H9 (cell line): ENCODE data around the gene NXN. TPM values are rescaled to one million over a fixed set of nuclear protein-coding genes. Genes with fewer than 3 reads are reported as not detected.

Experiments used
- DNase-seq: peaks from one replicate; pipeline ENCODE4 v3.0.0-alpha.2; 2017
- H2AFZ ChIP-seq: one replicate; pipeline ENCODE4 v1.6.1; 2013; ENCODE audit warnings: mild to moderate bottlenecking, low read length, control low read depth, moderate library complexity
- H2AK5ac ChIP-seq: 2 replicates; pipeline ENCODE4 v1.6.1; 2013; ENCODE audit warnings: low read length, control low read depth, mixed read lengths; ENCODE audit not compliant: insufficient read length
- H2BK120ac ChIP-seq: one replicate; pipeline ENCODE4 v1.6.1; 2013; ENCODE audit warnings: low read depth, mild to moderate bottlenecking, low read length, control low read depth, inconsistent platforms; ENCODE audit not compliant: poor library complexity, severe bottlenecking
- H2BK12ac ChIP-seq: 2 replicates; pipeline ENCODE4 v1.6.1; 2013; ENCODE audit warnings: low read length, control low read depth, mixed read lengths, low read depth; ENCODE audit not compliant: insufficient read length
- H2BK15ac ChIP-seq: 2 replicates; pipeline ENCODE4 v1.6.1; 2013; ENCODE audit warnings: low read depth, low read length, control low read depth
- H2BK20ac ChIP-seq: one replicate; pipeline ENCODE4 v1.6.1; 2013; ENCODE audit warnings: low read depth, mild to moderate bottlenecking, low read length, control low read depth, inconsistent platforms; ENCODE audit not compliant: poor library complexity, severe bottlenecking
- H2BK5ac ChIP-seq: 2 replicates; pipeline ENCODE4 v1.6.1; 2013; ENCODE audit warnings: low read length, control low read depth, mixed read lengths; ENCODE audit not compliant: insufficient read length
- H3K14ac ChIP-seq: 2 replicates; pipeline ENCODE4 v1.6.1; 2013; ENCODE audit warnings: low read length, control low read depth; ENCODE audit not compliant: insufficient read depth
- H3K18ac ChIP-seq: 2 replicates; pipeline ENCODE4 v1.6.1; 2013; ENCODE audit warnings: low read depth, mild to moderate bottlenecking, mixed read lengths, low read length, control low read depth; ENCODE audit not compliant: insufficient read length
- H3K23ac ChIP-seq: 2 replicates; pipeline ENCODE4 v1.6.1; 2013; ENCODE audit warnings: low read length, control low read depth, mixed read lengths, low read depth; ENCODE audit not compliant: insufficient read length
- H3K23me2 ChIP-seq: 2 replicates; pipeline ENCODE4 v1.6.1; 2013; ENCODE audit warnings: low read depth, mild to moderate bottlenecking, mixed read lengths, low read length, control low read depth; ENCODE audit not compliant: insufficient read length, poor library complexity, severe bottlenecking
- H3K27ac ChIP-seq: 2 replicates; pipeline ENCODE4 v1.5.1; 2013; ENCODE audit warnings: low read length, control low read depth, mixed read lengths, low read depth; ENCODE audit not compliant: insufficient read length
- H3K27me3 ChIP-seq: 2 replicates; pipeline ENCODE4 v1.6.1; 2013; ENCODE audit warnings: low read length, control low read depth, inconsistent platforms; ENCODE audit not compliant: insufficient read depth
- H3K4ac ChIP-seq: 2 replicates; pipeline ENCODE4 v1.6.1; 2013; ENCODE audit warnings: low read depth, mild to moderate bottlenecking, control low read depth, inconsistent platforms, low read length, moderate library complexity
- H3K4me1 ChIP-seq: 2 replicates; pipeline ENCODE4 v1.6.1; 2013; ENCODE audit warnings: low read length, control low read depth, inconsistent platforms; ENCODE audit not compliant: insufficient read depth
- H3K4me2 ChIP-seq: 2 replicates; pipeline ENCODE4 v1.6.1; 2013; ENCODE audit warnings: low read length, control low read depth, mixed read lengths; ENCODE audit not compliant: insufficient read length, insufficient read depth
- H3K56ac ChIP-seq: 2 replicates; pipeline ENCODE4 v1.6.1; 2013; ENCODE audit warnings: low read depth, mild to moderate bottlenecking, mixed read lengths, low read length, control low read depth; ENCODE audit not compliant: insufficient read length
- H3K79me1 ChIP-seq: 2 replicates; pipeline ENCODE4 v1.6.1; 2013; ENCODE audit warnings: low read depth, mild to moderate bottlenecking, moderate library complexity, low read length, control low read depth, inconsistent platforms; ENCODE audit not compliant: insufficient read depth, poor library complexity, severe bottlenecking
- H3K79me2 ChIP-seq: 2 replicates; pipeline ENCODE4 v1.6.1; 2013; ENCODE audit warnings: low read length, control low read depth, inconsistent platforms; ENCODE audit not compliant: insufficient read depth
- H3K9ac ChIP-seq: 2 replicates; pipeline ENCODE4 v1.6.1; 2013; ENCODE audit warnings: low read length, control low read depth, mixed read lengths; ENCODE audit not compliant: insufficient read length; ENCODE audit errors: extremely low read depth
- H3K9me3 ChIP-seq: one replicate; pipeline ENCODE4 v1.6.1; 2013; ENCODE audit warnings: low read depth, low read length, inconsistent platforms; ENCODE audit not compliant: control insufficient read depth
- H3T11ph ChIP-seq: one replicate; pipeline ENCODE4 v1.6.1; 2013; ENCODE audit warnings: mild to moderate bottlenecking, low read length, control low read depth, inconsistent platforms
- H4K20me1 ChIP-seq: one replicate; pipeline ENCODE4 v1.6.1; 2013; ENCODE audit not compliant: control insufficient read depth, insufficient read length, insufficient read depth
- H4K5ac ChIP-seq: 2 replicates; pipeline ENCODE4 v1.6.1; 2013; ENCODE audit warnings: low read depth, mild to moderate bottlenecking, mixed read lengths, low read length, control low read depth; ENCODE audit not compliant: insufficient read length
- H4K8ac ChIP-seq: replicated peaks from 2 replicates; pipeline ENCODE4 v1.6.1; 2013; ENCODE audit warnings: low read length, control low read depth, mixed read lengths, low read depth; ENCODE audit not compliant: insufficient read length
- H4K91ac ChIP-seq: 2 replicates; pipeline ENCODE4 v1.6.1; 2013; ENCODE audit warnings: low read depth, mild to moderate bottlenecking, moderate library complexity, mixed read lengths, low read length, control low read depth; ENCODE audit not compliant: insufficient read length
- H3K27ac Mint-ChIP-seq, 3 experiments: 2 replicates in 2 of 3; 3 replicates in 1 of 3; pipeline ENCODE4 v1.8.0; 2020 to 2021; ENCODE audit warnings: mixed read lengths in 3 of 3, mild to moderate bottlenecking in 1 of 3, moderate library complexity in 1 of 3
- H3K27me3 Mint-ChIP-seq: 2 replicates; pipeline ENCODE4 v1.8.0; 2021; ENCODE audit warnings: low read depth, mild to moderate bottlenecking, moderate library complexity, mixed read lengths
- H3K36me3 Mint-ChIP-seq, 3 experiments: 2 replicates in 2 of 3; 3 replicates in 1 of 3; pipeline ENCODE4 v1.8.0; 2020 to 2021; ENCODE audit warnings: low read depth in 3 of 3, mixed read lengths in 3 of 3; ENCODE audit not compliant: insufficient read depth in 1 of 3
- H3K4me1 Mint-ChIP-seq, 2 experiments: 2 replicates each; pipeline ENCODE4 v1.8.0; 2020; ENCODE audit warnings: mixed read lengths in 2 of 2
- H3K4me3 Mint-ChIP-seq, 2 experiments: 2 replicates in 1 of 2; 3 replicates in 1 of 2; pipeline ENCODE4 v1.8.0; 2020 to 2021; ENCODE audit warnings: mild to moderate bottlenecking in 2 of 2, mixed read lengths in 2 of 2, moderate library complexity in 1 of 2
- H3K9me3 Mint-ChIP-seq, 2 experiments: 2 replicates in 1 of 2; 3 replicates in 1 of 2; pipeline ENCODE4 v1.8.0; 2020; ENCODE audit warnings: mild to moderate bottlenecking in 2 of 2, mixed read lengths in 2 of 2, moderate library complexity in 1 of 2
- CTCF ChIP-seq: fragments of 200-600 bp; sonication (generic); conservative IDR thresholded peaks from 3 replicates; pipeline ENCODE4 v1.8.0; 2021; ENCODE audit warnings: antibody characterized with exemption, mild to moderate bottlenecking
- WGBS: extraction: QIAGEN DNeasy Blood & Tissue Kit; methylation state at CpG from one replicate; pipeline ENCODE4 v1.1.7; 2013; ENCODE audit warnings: missing lambda C conversion rate, low lambda C conversion rate, mixed read lengths; ENCODE audit not compliant: insufficient read length; ENCODE audit errors: extremely low coverage; 5-methylcytosine and 5-hydroxymethylcytosine counted together
- total RNA-seq: library from RNA; stranded (reverse); gene quantifications from 2 replicates; pipeline ENCODE4 v1.2.1, GENCODE V29; 2021

Gene NXN
- total RNA-seq, 1 experiment from 2014 or later = 93.6 TPM

- Mint-ChIP-seq H3K27me3 (no peaks in the 10 kb centered on the region; the same call in 1 of the 2 replicates), H3K27ac (peak overlapping the region in 1 of 3 experiments; percentile 49; a peak in 1 of 7 replicates), H3K4me3 (no peak overlapping the region), H3K36me3 (peaks cover 11 to 45% (median 38%) of the 10 kb centered on the region in 3 experiments; a peak in 6 of 7 replicates), H3K4me1 (peaks cover 10 to 15% of the 10 kb centered on the region in 2 experiments), H3K9me3 (no peaks in the 10 kb centered on the region)
- H2BK20ac ChIP-seq = no peak overlapping the region
- H3K4me2 ChIP-seq = no peak overlapping the region
- WGBS = no CpG with 5 or more reads among the region's 15 CpGs
- H2BK120ac ChIP-seq = no peak overlapping the region
- H3K4me1 ChIP-seq = no peaks in the 10 kb centered on the region
- H3K23me2 ChIP-seq = no peaks in the 10 kb centered on the region
- H2BK15ac ChIP-seq = no peak overlapping the region
- H3T11ph ChIP-seq = no peak overlapping the region
- no peak overlapping the region for H3K9ac ChIP-seq
- H4K8ac ChIP-seq = no peak overlapping the region
- H3K14ac ChIP-seq = no peak overlapping the region
- H2BK12ac ChIP-seq = no peak overlapping the region
- H3K27ac ChIP-seq = no peak overlapping the region
- H2BK5ac ChIP-seq = no peak overlapping the region
- no peak overlapping the region for H2AK5ac ChIP-seq
- no peaks in the 10 kb centered on the region for H3K9me3 ChIP-seq
- H4K5ac ChIP-seq = no peak overlapping the region
- H4K91ac ChIP-seq = no peak overlapping the region
- no peak overlapping the region for H2AFZ ChIP-seq
- H3K79me2 ChIP-seq = no peaks in the 10 kb centered on the region
- no peaks in the 10 kb centered on the region for H3K79me1 ChIP-seq
- no peak overlapping the region for H3K56ac ChIP-seq
- DNase-seq = no peak
- no peak for TF ChIP-seq CTCF
- H3K23ac ChIP-seq = no peak overlapping the region
- H3K27me3 ChIP-seq = no peaks in the 10 kb centered on the region
- no peaks in the 10 kb centered on the region for H4K20me1 ChIP-seq
- no peak overlapping the region for H3K18ac ChIP-seq
- no peak overlapping the region for H3K4ac ChIP-seq
Observed at GRCh38 chr17:796609-797008, 183.0 kb downstream of the NXN start.
